Measurements from ENCODE around the gene GPD1L. TPM values are rescaled to one million over a fixed set of nuclear protein-coding genes. Genes with fewer than 3 reads are reported as not detected.

GPD1L gene
- total RNA-seq, 3 donors from 2014 or later, result 56.3 to 66.6 (median 58.3) TPM

- Histone ChIP-seq H3K4me3 (no peak overlapping the region), H3K4me1 (no peaks in the 10 kb centered on the region), H3K27ac (no peak overlapping the region), H3K9me3 (no peaks in the 10 kb centered on the region), H3K36me3 (no peaks in the 10 kb centered on the region), H3K27me3 (no peaks in the 10 kb centered on the region)
- TF ChIP-seq POLR2A (IDR thresholded peaks at IDR 0.05) (no peak), CTCF (IDR thresholded peaks at IDR 0.05) (no peak), POLR2AphosphoS5 (IDR thresholded peaks at IDR 0.05) (no peak)
- intact Hi-C loops (cut with DNase I; ENCODE audit: low total_unique reads), result no loop called here
- no peak for DNase-seq (ENCODE audit: low spot score in 2 of 2)
Measured at GRCh38 chr3:32160706-32161214, 54.3 kb downstream of the GPD1L start.

- Histone ChIP-seq H3K9me3 (no peaks in the 10 kb centered on the region), H3K4me3 (no peak overlapping the region), H3K27ac (no peak overlapping the region), H3K4me1 (no peaks in the 10 kb centered on the region), H3K27me3 (no peaks in the 10 kb centered on the region), H3K36me3 (peaks cover 3% of the 10 kb centered on the region)
- no peak for DNase-seq (ENCODE audit: low spot score in 2 of 2)
- intact Hi-C loops (cut with DNase I; ENCODE audit: low total_unique reads), result no loop called here
- TF ChIP-seq CTCF (IDR thresholded peaks at IDR 0.05), result no peak
- TF ChIP-seq POLR2A (IDR thresholded peaks at IDR 0.05), result no peak
- no peak for TF ChIP-seq POLR2AphosphoS5 (IDR thresholded peaks at IDR 0.05)
Measured at GRCh38 chr3:32165442-32165841, 59.0 kb downstream of the GPD1L start.

GRCh38 chr3:32166654-32167053 is 60.2 kb downstream of the GPD1L start:
- Histone ChIP-seq H3K4me1 (no peaks in the 10 kb centered on the region), H3K4me3 (no peak overlapping the region), H3K9me3 (peaks cover 6 to 10% of the 10 kb centered on the region in 2 donors), H3K36me3 (peaks cover 3% of the 10 kb centered on the region), H3K27me3 (no peaks in the 10 kb centered on the region), H3K27ac (no peak overlapping the region)
- no peak for DNase-seq (ENCODE audit: low spot score in 2 of 2)
- intact Hi-C loops (cut with DNase I; ENCODE audit: low total_unique reads), result no loop called here
- no peak for TF ChIP-seq CTCF (IDR thresholded peaks at IDR 0.05)
- TF ChIP-seq POLR2A (IDR thresholded peaks at IDR 0.05), result no peak
- no peak for TF ChIP-seq POLR2AphosphoS5 (IDR thresholded peaks at IDR 0.05)

GRCh38 chr3:32172420-32172819 is 66.0 kb downstream of the GPD1L start:
- DNase-seq (ENCODE audit: low spot score in 2 of 2), result no peak
- intact Hi-C loops (cut with DNase I; ENCODE audit: low total_unique reads), result no loop called here
- H3K4me1 ChIP-seq, result no peaks in the 10 kb centered on the region
- no peaks in the 10 kb centered on the region for H3K27me3 ChIP-seq
- peaks cover 6 to 13% of the 10 kb centered on the region in 2 donors for H3K9me3 ChIP-seq
- no peak for TF ChIP-seq POLR2A (IDR thresholded peaks at IDR 0.05)
- no peak for TF ChIP-seq POLR2AphosphoS5 (IDR thresholded peaks at IDR 0.05)
- TF ChIP-seq CTCF (IDR thresholded peaks at IDR 0.05), result no peak
- H3K4me3 ChIP-seq, result no peak overlapping the region
- no peak overlapping the region for H3K27ac ChIP-seq
- no peaks in the 10 kb centered on the region for H3K36me3 ChIP-seq

GRCh38 chr3:32175607-32176197 is 69.3 kb downstream of the GPD1L start:
- no peaks in the 10 kb centered on the region for H3K36me3 ChIP-seq
- H3K27me3 ChIP-seq, result no peaks in the 10 kb centered on the region
- no peak for DNase-seq (ENCODE audit: low spot score in 2 of 2)
- H3K27ac ChIP-seq, result no peak overlapping the region
- intact Hi-C loops (cut with DNase I; ENCODE audit: low total_unique reads), result no loop called here
- no peaks in the 10 kb centered on the region for H3K4me1 ChIP-seq
- TF ChIP-seq POLR2A (IDR thresholded peaks at IDR 0.05) (no peak), POLR2AphosphoS5 (IDR thresholded peaks at IDR 0.05) (no peak), CTCF (IDR thresholded peaks at IDR 0.05) (peak in 2 of 3 donors; percentile 37 to 53)
- H3K4me3 ChIP-seq, result no peak overlapping the region
- H3K9me3 ChIP-seq, result peaks cover 6 to 12% of the 10 kb centered on the region in 2 donors
